Upper lobe of left lung (tissue), 4 donors: Measurements from ENCODE around the gene MKI67.

ENCODE experiments used
- EP300 ChIP-seq, 4 donors: sonication (generic); formaldehyde crosslinking; IDR thresholded peaks; one replicate each; pipeline ENCODE4 v1.5.1; 2017; ENCODE audit warnings: antibody characterized with exemption in 4 of 4, control low read depth in 2 of 4
- POLR2A ChIP-seq, 4 donors: fragments of 450-650 bp; IDR thresholded peaks; one replicate each; pipeline ENCODE4 v1.5.1; 2016 to 2017; ENCODE audit warnings: antibody characterized with exemption in 4 of 4, mild to moderate bottlenecking in 2 of 4
- POLR2AphosphoS5 ChIP-seq, 2 donors: sonication (generic); formaldehyde crosslinking; IDR thresholded peaks; one replicate each; pipeline ENCODE4 v1.5.1; 2017; ENCODE audit warnings: antibody characterized with exemption in 2 of 2
- TF ChIP-seq, protein P1 (sequence below), 6 experiments: fragments of 450-650 bp in 4 of 6; fragments of 200-600 bp in 2 of 6; sonication (generic) in 2 of 6; IDR thresholded peaks; one replicate each; pipeline ENCODE4 v1.5.1; 2016 to 2019; ENCODE audit warnings: antibody characterized with exemption in 6 of 6

DNA sequence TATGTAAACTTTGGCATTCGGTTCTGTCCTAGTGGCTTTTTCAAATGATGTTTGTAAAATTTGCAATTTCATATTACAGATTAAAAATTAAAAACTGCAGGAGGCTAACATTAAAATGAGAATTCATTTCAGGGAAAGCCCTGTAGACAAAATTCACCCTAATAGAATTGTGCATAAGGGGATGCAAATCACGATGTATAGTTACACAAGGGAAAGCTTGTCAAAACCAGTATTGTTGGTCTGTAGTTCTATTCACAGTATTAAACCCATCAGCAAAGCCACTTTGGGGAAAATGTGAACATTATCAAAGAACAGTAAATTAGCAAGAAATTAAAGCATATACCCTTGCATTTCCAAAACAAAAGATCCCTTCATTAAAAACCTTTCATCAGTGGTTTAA, 39.9 kb upstream of the MKI67 start:
- TF ChIP-seq, protein P1, sequence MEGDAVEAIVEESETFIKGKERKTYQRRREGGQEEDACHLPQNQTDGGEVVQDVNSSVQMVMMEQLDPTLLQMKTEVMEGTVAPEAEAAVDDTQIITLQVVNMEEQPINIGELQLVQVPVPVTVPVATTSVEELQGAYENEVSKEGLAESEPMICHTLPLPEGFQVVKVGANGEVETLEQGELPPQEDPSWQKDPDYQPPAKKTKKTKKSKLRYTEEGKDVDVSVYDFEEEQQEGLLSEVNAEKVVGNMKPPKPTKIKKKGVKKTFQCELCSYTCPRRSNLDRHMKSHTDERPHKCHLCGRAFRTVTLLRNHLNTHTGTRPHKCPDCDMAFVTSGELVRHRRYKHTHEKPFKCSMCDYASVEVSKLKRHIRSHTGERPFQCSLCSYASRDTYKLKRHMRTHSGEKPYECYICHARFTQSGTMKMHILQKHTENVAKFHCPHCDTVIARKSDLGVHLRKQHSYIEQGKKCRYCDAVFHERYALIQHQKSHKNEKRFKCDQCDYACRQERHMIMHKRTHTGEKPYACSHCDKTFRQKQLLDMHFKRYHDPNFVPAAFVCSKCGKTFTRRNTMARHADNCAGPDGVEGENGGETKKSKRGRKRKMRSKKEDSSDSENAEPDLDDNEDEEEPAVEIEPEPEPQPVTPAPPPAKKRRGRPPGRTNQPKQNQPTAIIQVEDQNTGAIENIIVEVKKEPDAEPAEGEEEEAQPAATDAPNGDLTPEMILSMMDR (IDR thresholded peaks at IDR 0.05) = no peak
- TF ChIP-seq POLR2AphosphoS5 (IDR thresholded peaks at IDR 0.05) = no peak
- no peak for TF ChIP-seq EP300 (IDR thresholded peaks at IDR 0.05)
- no peak for TF ChIP-seq POLR2A (IDR thresholded peaks at IDR 0.05)
